ENCODE results near the gene TMEM51.
A peak's percentile ranks its signal among the peaks of the same experiment; 100 is the strongest.

The TMEM51 gene

DNA sequence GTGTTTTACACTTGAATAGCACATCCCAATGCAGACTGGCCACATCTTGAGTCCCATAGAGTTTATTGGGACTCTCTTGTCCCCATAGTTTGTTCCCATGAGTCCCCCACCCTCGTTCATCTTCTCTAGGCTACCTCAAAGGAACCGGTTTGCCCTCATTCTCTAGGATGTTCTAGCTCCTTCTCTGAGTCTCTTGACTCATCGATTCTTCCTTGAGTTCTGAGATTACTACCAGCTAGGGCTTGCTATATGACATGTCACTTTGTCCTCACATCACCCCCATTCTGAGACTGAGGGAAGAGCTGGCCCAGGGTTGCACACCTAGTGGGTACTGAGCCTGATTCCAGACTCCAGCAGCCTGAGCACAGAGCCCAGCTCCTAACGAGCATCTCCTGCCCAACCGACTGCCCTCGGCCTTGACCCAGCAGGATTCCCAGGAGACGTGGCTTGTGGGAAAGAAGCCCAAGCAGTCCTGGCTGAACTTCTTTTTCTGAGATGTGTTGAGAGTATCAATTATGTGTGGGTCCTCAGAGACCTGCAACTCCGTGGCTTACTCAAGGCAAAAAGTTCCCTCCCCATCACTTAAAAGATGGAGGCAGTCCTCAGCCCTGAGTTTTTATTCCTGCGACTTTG lies 42.0 kb downstream of the TMEM51 start:
- peak in 6 of 51 donors; percentile 11 to 36 (median 18) for DNase-seq

DNA sequence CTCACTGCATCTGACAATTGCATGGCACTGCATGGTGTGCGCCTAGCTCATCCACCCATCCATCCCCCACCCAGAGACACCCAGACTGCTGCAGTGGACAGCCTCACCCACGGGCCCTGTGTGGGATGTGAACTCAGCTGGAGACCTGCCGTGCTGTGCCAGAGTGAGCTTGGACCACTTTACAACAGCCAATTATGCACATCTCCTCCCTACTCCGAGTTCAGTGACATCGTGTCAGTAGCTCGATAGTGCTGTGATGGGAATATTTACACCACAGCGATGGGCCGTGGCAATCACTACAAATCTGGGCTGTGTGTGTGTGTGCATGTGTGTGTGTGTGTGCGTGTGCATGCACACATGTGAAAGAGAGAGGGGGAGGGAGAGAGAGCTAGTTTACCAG lies 42.5 kb downstream of the TMEM51 start:
- DNase-seq = no peak

DNA sequence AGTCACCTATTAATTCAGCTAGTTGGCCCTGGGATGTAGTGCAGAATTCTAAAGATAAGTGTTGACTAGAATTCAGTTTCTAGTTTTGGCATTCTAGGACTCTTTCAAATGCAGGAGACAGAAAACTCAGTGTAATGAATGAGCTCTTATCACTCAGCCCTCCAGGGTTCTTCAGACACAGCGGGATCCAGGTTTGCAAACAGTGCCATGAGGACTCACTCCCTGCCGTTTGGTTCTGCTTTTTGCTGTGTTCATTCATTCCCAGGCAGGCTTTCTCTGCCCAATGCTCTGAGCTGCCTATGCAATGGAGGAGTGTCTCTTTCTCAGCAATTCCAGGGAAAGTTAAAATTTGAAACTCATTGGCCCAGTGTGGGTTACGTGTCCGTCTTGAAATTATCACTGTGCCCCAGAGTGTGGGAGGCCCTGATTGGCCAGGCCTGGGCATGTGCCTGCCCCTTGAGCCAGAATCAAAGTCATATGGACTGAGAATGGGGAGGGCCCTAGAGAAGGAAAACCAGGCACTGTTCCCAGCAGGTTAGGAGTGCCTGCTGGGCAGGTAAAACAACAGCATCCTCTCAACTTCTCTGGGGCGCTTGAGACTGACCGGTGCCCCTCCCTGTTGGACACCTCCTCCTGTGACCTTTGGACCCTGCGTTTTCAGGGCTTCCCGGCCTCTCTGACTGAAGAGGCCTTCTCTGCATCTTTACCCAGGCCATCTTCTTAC lies 43.4 kb downstream of the TMEM51 start:
- no peak for DNase-seq

DNA sequence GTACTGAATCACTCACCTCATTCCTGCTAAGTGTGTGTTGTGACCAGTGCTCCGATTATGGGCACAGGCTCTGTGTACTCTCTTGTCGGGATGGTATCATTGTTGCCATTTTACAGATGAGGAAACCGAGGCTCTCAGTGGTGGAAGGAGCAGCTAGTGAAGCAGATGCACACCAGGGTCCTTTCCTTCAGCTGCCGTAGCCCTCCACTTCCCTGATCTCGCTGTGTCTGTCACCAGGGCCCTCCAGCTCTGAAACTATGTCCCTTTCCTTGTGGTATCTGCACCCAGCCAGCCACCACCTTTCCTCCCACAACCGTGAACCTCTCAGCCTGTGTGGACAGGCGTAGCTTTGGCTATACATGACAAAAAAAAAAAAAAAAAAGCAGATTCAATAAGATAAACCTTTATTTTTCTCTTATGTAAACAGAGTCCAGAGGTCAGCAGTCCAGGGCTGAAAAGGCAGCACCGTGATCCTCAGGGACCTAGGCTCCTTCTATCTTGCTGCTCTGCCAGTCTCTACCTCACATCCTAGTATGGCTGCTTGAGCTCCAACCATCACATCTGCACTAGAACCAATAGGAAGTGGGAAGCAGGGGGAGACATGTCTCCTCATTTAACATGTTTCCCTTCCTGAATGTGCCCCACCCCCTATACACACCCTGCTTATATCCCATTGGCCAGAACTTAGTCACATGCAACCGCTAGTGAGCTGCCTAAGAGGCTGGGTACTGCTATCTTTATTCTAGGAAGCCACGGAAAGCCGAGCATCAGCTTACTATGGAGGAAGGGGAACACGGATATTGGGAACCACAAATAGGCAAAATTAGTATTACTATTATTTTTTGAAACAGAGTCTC lies 44.3 kb downstream of the TMEM51 start:
- DNase-seq = no peak

DNA sequence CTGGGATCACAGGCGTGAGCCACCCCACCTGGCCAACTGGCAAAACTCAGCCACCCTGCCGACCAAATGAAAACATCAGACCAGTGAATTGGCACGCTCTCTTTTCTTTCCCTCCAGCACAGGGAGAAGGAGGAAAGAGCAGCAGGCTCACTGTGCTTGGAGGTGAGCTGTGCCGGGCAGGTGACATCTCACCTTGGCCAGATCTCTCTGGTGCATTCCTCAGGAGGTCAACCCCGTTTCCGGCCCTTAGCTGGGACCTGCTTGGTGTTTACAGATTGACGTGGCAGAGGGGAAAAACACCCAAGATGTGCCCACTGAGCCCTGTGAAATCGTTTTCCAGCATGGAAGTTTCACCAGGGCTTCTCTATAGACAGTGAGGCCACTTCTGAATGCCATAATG lies 45.1 kb downstream of the TMEM51 start:
- DNase-seq = no peak

DNA sequence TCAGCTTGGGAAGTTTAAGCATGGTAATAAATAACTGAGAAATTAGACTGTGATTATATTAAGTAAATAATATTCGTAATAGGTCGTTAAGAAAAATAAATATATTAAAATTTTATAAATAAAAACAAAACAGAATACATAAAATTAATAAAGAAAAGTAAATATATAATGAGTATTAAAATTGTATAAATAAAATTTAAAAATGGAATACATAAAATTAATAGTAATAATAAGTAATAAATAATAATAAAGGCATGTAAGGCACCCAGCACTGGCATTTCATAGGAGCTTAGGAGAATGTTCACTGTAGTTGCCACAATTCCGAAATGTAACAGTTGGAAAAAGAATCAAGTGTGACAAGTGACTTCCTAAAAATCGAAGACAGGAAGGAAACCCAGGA lies 47.7 kb downstream of the TMEM51 start:
- DNase-seq = no peak

DNA sequence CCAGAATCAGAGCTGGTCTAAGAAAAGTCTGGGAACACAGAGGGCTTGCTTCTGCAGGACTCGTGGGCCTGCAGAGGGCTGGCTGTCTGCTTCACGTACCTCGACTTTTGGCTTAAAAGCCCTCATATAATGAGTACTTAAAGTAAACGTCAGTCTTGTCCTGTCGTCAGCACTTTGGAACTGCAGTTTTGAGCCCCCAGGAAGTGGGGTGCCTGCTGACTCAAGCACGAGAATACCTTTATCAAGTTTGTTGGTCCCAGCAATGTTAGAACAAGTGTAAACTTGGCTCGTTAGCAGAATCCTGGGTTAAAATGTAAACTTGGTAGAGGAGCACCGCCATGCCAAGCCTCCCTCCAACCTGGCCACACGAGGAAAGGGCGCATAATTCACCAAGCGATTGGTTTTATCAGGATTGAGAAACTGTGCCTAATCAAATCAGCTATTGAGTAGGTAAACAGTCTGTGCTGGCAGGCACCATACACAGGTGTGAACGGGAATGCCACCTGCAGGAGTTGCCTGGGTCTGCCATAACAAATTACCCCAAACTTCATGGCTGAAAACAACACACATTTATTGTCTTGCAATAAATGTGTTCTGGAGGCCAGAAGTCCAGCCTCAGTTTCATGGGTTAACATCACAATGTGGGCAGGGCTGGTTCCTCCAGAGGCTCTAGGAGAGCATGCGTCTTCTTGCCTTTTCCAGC lies 48.5 kb downstream of the TMEM51 start:
- no peak for DNase-seq

DNA sequence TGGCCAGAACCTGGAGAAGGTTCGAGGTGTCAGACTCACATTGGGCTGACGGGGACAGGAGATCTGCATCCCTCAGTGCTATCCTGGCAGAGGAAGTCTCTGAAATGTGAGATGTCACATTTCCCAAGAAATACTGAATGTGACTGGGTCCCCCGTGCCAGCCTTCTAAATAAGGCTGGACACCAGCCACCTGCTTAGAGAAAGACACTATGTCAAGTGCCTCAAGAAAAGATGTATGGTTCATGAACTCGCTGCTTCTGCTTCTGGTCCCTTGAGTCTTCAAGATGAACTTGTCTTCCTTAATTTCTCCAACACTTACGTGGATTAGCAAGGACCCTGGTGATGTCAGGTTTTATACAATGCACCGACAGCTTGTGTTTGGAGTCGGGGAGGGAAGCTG lies 51.4 kb downstream of the TMEM51 start:
- DNase-seq = no peak

DNA sequence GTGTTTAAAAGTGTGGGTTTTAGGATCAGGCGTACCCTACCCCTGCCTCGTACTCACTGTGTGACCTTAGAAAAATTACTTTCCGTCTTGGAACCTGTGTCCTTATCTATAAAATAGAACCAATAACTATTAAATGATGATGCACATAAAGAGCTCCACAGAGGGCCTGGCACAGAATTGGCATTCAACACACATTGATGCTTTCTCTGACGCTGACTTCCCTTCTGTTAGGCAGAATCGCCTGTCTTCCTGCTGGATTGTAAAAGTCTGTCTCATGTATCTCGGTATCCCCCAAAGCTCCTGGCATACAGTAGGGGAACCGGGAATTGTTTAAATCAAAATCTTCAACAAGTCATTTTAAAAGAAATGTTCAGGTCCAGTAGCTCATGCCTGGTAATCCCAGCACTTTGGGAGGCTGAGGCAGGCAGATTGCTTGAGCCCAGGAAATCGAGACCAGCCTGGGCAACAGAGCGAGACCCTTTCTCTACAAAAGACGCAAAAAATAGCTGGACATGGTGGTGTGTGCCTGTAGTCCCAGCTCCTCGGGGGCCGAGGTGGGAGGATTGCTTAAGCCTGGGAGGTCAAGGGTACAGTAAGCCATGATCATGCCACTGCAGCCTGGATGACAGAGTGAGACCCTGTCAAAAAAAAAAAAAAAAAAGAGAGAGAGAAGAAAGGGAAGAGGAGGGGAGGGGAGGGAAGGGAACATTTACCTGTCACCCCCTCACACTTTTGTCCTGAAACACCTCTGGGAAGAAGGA lies 52.2 kb downstream of the TMEM51 start:
- DNase-seq = no peak

DNA sequence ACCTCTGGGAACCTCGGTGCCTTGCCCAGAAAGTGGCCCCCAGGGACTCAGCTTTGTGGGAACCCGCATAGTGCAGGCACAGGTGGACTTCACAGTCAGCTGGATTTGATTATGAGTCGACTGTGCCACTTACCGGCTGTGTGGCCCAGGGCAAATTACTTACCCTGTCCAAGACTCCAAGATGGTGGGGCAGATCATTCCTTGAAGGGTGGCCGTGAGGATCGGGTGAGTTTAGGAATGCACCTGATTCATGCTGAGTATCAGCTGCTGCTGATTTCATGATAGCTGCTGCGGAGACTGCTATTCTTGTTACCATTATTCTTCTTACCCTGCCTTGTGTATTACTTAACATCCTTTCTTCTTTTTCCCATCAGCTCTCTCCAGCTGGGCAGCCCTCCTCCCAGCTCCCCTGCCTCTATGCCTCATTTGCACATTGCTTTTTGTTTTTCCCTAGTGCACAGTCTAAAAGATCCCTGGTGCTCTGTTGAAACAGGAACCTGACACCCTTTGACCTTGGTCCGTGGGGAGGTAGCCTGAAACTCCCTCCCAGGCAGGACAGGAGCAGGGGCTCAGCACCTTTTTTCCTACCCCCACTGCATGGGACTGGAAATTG lies 53.0 kb downstream of the TMEM51 start:
- DNase-seq = no peak

DNA sequence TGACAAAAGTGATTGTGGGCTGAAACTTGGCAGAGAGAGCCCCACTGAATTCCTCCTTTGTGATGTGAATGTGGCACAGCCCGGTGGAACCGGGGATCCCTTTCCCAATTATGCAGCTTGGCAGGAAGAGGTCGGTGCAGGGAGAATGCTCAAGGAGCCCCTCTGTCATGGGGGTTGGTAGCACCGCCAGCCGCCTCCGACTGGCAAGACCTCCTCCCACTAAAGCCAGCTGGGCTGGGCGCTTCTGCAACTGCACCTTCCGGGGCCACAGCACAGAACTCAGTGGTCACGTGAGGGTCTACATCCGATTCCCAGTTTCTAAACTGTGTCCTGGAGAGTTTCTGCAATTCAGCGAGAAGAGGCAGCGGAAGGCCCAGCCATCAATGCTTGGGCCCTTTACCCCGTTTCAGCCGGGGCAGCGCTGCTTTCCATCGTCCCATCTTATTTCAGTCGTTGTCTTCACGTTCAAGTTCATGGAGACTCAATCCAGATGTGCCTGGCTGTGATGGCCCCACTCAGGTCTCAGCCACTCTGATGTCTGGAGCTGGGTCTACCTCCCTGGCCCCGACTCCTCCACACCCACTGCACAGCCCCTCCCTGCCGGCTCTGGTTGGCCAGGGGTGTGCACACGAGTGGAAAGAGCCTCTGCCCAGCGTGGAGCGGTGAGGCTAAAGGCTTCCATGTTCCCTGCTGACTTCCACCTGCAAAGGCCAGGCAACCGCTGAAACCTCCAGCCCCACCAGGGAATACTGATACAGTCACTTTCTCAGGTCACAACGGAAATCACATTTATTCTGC lies 53.7 kb downstream of the TMEM51 start:
- peak in 29 of 51 donors; percentile 10 to 76 (median 41) for DNase-seq

DNA sequence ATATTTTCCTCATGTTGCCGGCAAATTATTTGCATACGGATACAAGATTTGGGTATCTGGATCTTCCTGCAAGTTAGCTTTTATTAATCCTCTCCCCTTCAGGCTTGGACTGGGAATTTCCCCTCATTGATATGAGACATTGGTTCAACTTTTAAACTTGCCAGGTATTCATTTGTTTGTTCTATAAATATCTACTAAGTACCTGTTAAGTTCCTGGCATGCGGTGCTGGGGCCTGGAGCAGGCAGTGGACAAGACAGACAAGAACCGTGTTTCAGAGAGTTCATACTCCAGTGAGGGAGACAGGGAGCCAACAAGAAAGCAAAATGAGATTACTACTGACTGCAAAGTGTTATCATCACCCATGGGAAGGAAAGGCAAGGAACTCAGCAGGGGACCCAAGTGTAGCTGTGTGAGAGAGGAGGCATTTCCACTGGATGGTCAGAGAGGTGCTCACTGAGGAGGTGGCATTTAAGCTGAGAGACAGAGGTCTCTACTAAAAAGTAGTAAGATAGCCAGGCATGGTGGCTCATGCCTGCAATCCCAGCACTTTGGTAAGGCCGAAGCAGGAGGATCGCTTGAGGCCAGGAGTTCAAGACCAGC lies 54.4 kb downstream of the TMEM51 start:
- DNase-seq = no peak

DNA sequence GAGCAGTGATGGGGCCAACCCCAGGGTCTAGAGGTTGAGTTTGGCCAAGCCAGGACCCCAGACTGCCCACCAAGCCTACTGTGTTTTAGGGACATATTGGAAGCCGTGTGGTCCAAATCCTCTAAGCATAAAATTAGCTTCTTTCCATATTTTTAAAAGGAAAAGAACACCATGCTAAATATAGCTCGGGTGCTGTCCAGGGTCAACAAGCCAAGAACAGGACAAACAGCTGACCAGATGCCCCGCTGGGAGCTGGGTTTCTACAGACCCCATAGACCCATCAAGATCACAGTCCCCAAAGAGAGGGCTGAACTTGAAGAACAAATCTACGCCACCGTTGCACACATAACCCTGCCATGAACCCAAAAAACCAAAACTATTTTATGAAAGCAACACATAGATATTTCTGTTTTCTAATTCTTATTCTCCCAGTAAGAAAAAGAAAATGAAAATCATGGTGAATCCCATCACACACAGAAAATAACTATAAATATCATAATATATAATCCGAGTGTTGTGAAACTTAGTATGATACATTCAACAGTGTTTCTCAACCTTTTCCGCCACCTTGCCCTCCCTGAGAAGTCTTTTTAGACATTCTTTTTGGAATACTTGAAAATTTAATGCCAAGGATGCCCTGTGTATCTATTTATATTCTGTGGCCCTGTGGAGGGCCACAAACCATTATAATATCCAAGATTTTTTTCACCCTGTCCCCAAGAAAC lies 57.3 kb downstream of the TMEM51 start:
- DNase-seq = no peak

DNA sequence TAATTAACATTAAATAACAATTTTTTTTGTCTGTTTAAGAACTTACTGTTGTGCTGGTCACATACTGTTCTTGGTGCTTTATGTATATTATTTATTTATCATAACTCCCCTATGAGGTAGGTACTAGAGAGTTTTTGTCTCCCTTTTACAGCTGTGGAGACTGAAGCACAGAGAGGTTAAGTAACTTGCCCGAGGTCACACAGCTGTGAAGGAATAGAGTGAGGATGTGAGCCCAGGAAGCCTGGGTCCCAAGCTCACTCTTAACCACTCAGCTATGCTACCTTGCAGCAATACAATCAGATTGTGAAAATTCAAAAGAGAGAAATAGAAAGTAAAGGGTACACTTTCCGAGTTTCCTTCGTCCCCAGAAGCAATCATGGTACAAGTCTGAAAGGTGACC lies 57.9 kb downstream of the TMEM51 start:
- DNase-seq = no peak

DNA sequence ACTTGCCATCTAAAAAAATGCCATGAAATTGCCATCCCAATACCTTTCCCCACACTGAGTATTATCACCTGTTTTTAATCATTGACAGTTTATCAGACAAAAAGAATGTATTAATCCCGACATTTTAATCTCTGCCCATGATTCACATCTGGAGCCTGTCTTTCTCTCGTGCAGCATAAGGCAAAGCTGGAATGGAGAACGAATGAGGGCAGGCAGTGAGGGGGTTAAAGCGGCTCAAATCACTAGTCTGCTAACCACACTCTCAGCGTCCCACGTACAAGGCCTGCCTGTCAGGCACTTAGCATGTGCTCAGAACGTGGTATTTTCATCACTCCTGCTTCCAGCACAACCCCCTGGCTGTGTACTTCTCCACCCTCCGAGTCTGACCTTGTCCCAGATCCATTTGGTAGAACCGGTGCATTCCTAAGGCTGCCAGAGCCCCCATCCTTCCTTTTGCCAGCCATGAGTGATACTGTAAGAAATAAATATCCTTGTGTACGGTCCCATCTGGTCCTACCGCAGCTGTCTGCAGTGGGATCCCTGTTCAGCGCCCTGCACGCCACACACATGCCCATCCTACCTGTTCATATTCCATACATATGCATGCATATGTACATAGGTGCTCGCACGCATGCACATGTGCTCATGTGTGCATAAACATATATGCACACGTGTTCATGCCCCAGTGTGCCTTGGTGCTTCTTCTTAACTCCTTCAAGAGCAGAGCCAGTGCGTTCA lies 58.8 kb downstream of the TMEM51 start:
- peak in 2 of 51 donors; percentile 12 for DNase-seq

DNA sequence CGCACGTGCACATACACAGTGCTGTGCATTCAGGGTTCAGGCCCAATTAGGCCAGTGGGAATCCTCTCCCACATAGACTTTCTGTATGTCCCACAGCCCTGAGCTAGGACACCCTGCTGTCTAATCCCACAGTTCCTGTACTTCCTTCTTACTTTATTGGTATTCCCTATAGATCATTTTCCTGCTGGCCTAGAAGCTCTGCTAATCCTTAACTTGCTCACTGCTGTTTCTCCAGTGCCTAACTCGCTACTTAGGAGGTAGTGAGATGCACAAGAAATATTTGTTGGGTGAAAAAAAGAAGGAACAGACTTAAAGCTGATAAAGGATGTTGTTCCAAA lies 59.4 kb downstream of the TMEM51 start:
- no peak for DNase-seq

DNA sequence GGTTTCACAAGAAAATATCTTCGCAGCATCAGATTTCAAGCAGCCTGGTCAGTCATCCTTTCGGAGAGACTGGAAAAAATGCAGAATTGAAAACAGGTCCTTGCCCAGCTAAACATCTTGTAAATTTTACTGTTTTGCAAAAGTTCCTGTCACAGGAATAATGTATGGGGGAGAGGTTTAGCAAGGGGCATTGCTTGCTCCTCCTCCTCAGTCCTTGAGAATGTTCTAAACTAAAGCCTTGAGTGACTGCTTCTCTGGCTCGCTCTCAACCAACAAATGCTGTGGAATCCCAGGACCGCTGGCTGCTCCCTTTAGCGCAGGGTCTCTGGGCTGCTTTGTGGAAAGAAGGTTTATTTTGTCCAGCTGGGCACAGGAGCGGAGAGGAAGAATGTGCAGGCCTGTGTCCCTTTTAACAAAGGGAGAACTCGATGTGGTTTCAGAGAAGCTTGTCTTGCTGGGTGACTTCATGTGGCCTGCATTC lies 59.8 kb downstream of the TMEM51 start:
- no peak for DNase-seq

DNA sequence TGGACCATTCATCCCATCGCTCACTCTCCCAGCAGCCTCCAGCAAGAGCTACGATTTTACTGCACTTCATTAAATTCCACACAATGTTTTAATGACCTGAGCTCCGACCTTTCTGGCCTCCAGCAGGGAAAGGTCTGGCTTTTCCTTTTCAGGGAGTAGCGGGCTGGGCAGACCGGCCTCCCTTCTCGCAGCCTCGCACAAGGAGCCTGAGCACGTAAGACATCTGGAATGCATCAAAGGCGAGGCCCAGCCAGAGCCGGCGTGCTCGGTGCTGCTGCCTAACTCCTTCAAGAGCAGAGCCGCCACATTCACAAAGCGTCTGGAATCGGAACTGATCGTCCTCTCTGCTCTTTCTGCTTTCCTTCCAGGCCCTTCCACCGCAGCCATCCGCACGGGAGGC lies 61.0 kb downstream of the TMEM51 start:
- DNase-seq = no peak

Measured in hypothalamus (tissue), 51 donors.